HG03439 (cell line): Measurements from ENCODE around the gene CSAD.

Experiments used
- ATAC-seq: cut with Tn5 transposase; IDR thresholded peaks from one replicate; pipeline ENCODE4 v1.9.1; 2021; ENCODE audit warnings: mild to moderate bottlenecking, moderate library complexity; ENCODE audit not compliant: unreplicated experiment

Gene CSAD

GRCh38 chr12:53152390-53152789 is 28.3 kb downstream of the CSAD start:
- ATAC-seq: no peak

GRCh38 chr12:53151039-53151438 is 29.7 kb downstream of the CSAD start:
- no peak for ATAC-seq

DNA sequence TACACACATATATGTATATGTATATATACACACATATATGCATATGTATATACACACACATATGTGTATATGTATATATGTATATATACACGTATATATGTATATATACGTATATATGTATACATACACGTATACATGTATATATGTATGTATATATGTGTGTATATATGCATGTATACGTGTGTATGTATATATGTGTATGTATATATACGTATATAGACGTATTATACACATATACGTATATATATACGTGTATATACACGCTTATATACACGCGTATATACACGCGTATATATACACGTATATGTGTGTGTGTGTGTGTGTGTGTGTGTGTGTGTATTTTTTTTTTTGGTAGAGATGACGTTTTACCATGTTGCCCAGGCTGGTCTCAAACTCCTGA is 33.1 kb downstream of the CSAD start:
- no peak for ATAC-seq

GRCh38 chr12:53147181-53147580 is 33.5 kb downstream of the CSAD start:
- ATAC-seq: no peak

DNA sequence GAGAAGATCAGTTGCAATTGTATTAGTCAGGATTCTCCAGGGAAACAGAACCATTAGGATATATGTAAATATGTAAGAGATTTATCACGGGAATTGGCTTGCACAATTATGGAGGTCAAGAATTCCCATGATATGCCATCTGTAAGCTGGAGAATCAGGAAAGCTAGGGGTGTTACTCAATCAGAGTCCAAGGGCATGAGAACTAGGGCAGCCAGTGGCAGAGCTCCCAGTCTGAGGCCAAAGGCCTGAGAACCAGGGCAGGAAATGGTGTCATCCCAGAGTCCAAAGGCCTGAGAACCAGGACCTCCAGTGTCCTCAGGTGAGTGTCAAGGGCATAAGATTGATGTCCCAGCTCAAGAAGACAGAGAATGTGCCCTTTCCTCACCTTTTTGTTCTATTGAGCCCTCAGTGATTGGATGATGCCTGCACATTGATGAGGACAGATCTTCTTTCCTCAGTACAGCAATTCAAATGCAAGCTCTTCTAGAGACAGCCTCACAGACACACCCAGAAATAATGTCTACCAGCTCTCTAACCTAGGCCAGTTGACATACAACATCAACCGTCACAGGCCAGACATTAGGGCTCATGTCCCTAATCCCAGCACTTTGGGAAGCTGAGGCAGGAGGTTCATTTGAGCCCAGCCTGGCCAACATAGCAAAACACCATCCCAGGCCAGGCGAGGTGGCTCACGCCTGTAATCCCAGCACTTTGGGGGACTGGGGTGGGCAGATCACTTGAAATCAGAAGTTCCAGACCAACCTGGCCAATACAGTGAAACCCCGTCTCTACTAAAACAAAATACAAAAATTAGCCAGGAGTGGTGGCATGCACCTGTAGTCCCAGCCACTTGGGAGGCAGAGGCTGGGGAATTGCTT is 35.1 kb downstream of the CSAD start:
- ATAC-seq: no peak

DNA sequence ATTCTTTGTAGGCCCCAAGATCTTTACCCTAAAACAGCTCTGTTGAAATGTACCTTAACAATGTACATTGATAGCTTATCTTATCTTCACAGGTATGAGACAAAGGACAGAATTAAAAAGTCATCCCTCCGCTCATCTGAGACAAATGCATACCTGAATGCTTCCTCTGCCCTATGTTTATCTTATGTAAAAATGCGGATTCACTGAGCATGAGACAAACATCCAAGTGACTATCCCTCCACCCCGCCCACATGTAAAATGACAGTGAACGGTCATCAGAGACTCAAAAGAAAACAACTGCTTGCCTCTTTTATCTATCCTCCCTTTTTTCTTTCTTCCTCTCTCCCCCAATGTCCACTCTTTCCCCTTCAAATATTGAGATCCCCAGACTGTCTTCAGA is 37.4 kb downstream of the CSAD start:
- no peak for ATAC-seq

GRCh38 chr12:53133722-53134121 is 47.0 kb downstream of the CSAD start:
- no peak for ATAC-seq

DNA sequence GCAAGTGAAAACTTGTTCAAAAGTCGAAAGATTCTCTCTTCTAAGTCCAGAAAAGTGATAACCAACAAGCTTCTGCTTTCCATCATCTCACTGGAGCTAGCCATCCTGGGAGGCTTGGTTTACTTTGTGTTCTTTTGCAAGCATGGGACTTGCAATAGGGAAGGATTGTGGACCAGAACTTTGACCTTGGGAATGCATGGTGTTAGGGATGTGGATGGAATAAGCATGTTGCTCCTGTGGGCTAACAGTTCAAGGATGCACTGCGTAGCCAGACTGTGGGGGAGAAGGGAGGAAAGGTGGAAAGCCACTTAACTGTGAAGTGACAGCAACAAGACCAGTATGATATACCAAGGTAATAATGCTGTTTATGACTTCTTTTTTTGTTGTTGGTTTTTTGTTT is 48.9 kb downstream of the CSAD start:
- ATAC-seq: no peak

- ATAC-seq: no peak
Observed at GRCh38 chr12:53128780-53129569, 51.8 kb downstream of the CSAD start.

- ATAC-seq: no peak
Observed at GRCh38 chr12:53127169-53127568, 53.6 kb downstream of the CSAD start.

DNA sequence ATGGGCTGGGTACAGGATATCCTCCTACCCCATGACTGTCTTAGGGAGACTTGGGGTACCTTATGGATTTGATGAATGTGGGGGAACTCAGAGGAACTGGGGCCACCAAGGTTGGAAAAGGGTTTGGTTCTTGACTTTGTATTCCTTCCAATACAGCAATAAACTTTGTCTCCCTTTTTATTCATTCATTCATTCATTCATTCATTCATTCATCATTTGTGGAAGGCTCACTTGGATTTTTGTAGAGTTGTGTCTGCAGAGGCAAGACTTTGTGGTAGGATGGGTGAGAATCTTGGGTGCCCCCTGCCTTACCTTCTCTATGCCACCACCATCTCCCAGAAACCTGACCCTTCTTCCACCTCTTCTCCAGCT is 56.4 kb downstream of the CSAD start:
- no peak for ATAC-seq

GRCh38 chr12:53123578-53124351 is 57.0 kb downstream of the CSAD start:
- no peak for ATAC-seq

GRCh38 chr12:53122961-53123468 is 57.7 kb downstream of the CSAD start:
- ATAC-seq: no peak

DNA sequence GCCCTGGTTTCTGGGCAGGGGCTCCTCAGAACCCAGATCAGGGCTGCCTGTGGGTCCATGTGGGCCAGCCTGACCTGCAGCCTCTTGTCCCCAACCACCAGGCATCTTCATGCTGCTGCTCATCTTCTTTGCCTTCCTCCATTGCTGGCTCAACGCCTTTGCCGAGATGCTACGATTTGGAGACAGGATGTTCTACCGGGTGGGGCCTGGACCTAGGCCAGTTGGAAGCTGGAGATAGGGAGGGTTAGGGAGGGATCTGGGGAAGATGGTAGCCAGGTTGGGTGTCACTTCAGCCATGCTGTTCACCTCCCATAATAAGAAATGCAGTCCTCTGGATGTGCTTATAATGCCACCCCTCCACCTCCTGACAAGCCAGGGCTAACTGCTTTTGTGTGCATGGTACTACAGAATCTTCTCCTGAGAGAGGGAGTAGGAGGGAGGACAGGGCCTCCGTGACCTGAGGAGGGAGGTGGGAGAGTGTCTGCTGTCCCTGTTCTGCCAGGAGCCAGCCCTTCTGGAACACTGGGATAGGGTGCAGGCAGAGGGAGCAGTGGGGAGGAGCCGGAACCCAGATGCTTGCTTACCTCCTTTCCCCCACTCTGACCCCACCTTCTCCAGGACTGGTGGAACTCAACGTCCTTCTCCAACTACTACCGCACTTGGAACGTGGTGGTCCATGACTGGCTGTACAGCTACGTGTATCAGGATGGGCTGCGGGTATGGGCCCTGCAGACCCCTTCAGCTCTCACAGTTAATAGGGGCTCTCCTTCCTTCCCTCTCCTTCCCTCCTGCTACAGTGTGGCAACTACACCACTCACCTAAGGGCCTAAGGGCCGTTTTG is 59.8 kb downstream of the CSAD start:
- no peak for ATAC-seq

- no peak for ATAC-seq
Observed at GRCh38 chr12:53118751-53119300, 61.9 kb downstream of the CSAD start.

DNA sequence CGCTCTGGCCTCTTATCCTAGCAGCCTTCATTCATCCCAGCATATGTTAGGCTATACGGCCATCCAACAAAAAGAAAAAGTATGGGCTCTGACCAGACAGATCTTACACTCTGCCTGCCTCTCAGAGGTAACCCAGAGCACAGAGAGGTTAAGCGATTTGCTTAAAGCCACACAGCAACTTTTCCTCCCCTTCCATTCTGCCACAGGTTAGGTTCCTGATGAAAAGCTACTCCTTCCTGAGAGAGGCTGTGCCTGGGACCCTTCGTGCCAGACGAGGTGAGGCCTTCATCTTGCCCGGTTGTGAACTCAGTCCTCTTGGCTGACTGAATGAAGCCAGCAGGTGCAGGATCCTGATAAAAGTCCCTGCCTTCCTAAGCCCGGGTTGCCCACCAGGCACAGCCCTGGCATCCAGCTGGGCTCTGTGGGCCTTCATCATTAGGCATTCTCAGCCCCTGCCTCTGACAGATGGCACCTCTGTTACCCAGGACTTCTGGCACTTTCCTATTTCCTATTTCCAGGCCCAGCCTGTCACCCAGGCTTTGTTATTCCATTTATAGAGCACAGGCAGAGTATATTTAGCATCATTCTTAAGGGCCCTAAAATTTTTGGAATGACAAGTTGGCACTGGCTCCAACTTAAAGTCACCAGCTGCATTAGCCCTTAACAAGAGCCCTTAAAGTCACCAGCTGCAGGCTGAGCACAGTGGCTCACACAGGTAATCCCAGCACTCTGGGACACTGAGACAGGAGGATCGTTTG is 64.7 kb downstream of the CSAD start:
- ATAC-seq: no peak

- ATAC-seq: no peak
Observed at GRCh38 chr12:53115112-53115890, 65.4 kb downstream of the CSAD start.

GRCh38 chr12:53113951-53114350 is 66.8 kb downstream of the CSAD start:
- no peak for ATAC-seq
